B cell (primary cell): ENCODE measurements around the gene CTNNA1. TPM values are rescaled to one million over a fixed set of nuclear protein-coding genes. Genes with fewer than 3 reads are reported as not detected.

ENCODE experiments used
- ATAC-seq: fragments of 200-7000 bp; cut with Tn5 transposase; one replicate; pipeline ENCODE4 v1.10.0; 2021; ENCODE audit warnings: low read depth, mild to moderate bottlenecking, moderate number of reproducible peaks, moderate library complexity
- CTCF ChIA-PET: fragments of 350-600 bp; sonication (Branson Sonifier 250); formaldehyde crosslinking; loops from one replicate; lab custom pipeline; 2021; ENCODE audit warnings: antibody characterized with exemption, inconsistent platforms; lab: Charles Lee
- POLR2A ChIA-PET: fragments of 350-600 bp; sonication (Branson Sonifier 250); formaldehyde crosslinking; loops from one replicate; lab custom pipeline; 2021; ENCODE audit warnings: antibody characterized with exemption; lab: Charles Lee
- DNase-seq: peaks from one replicate; pipeline ENCODE4 v3.0.0; 2013
- H2AFZ ChIP-seq: 2 replicates; pipeline ENCODE4 v1.6.1; 2012; ENCODE audit warnings: mild to moderate bottlenecking, low read depth, low read length; ENCODE audit not compliant: insufficient read depth, poor library complexity, severe bottlenecking
- H3K27ac ChIP-seq, 2 donors: 1 replicate in 1 of 2; 2 replicates in 1 of 2; pipeline ENCODE4 v1.5.1; 2012 to 2013; ENCODE audit warnings: low read length in 2 of 2, mild to moderate bottlenecking in 2 of 2, moderate library complexity in 1 of 2
- H3K27me3 ChIP-seq, 4 experiments: fragments of 200-600 bp in 1 of 4; sonication (generic) in 1 of 4; replicated peaks in 1 of 4; 1 replicate in 2 of 4; 2 replicates in 2 of 4; pipeline versions ENCODE4 v1.6.1 to v1.7.0; 2013 to 2016; ENCODE audit warnings: low read length in 3 of 4, mild to moderate bottlenecking in 2 of 4, mixed read lengths in 1 of 4, moderate library complexity in 1 of 4; ENCODE audit not compliant: insufficient read depth in 4 of 4, control insufficient read depth in 3 of 4; ENCODE audit errors: control extremely low read depth in 1 of 4
- H3K36me3 ChIP-seq, 2 experiments: replicated peaks in 1 of 2; 1 replicate in 1 of 2; 2 replicates in 1 of 2; pipeline versions ENCODE4 v1.6.1 to v1.7.1; 2013; ENCODE audit warnings: low read length in 1 of 2; ENCODE audit not compliant: insufficient read depth in 2 of 2, control insufficient read depth in 1 of 2; ENCODE audit errors: control extremely low read depth in 1 of 2, extremely low read depth in 1 of 2
- H3K4me1 ChIP-seq, 2 donors: fragments of 200-600 bp in 1 of 2; sonication (generic) in 1 of 2; 1 replicate in 1 of 2; 2 replicates in 1 of 2; pipeline versions ENCODE4 v1.5.1 to v1.6.1; 2013 to 2017; ENCODE audit warnings: low read length in 2 of 2; ENCODE audit not compliant: control insufficient read depth in 2 of 2, insufficient read depth in 2 of 2
- H3K4me2 ChIP-seq: replicated peaks from 2 replicates; pipeline ENCODE3; 2012; ENCODE audit warnings: mild to moderate bottlenecking, low read depth, low read length; ENCODE audit not compliant: poor library complexity, severe bottlenecking
- H3K4me3 ChIP-seq, 5 experiments: fragments of 200-600 bp in 1 of 5; sonication (generic) in 1 of 5; 1 replicate in 3 of 5; 2 replicates in 2 of 5; pipeline versions ENCODE4 v1.5.1 to v1.7.0; 2011 to 2016; ENCODE audit warnings: low read length in 4 of 5, mild to moderate bottlenecking in 4 of 5, low read depth in 2 of 5, control low read depth in 1 of 5, moderate library complexity in 1 of 5; ENCODE audit not compliant: insufficient read depth in 1 of 5; ENCODE audit errors: control extremely low read depth in 1 of 5, extremely low read depth in 1 of 5
- H3K79me2 ChIP-seq: fragments of 200-600 bp; sonication (generic); one replicate; pipeline ENCODE4 v1.6.0; 2016; ENCODE audit warnings: low read length; ENCODE audit not compliant: control insufficient read depth, insufficient read depth
- H3K9ac ChIP-seq: fragments of 200-600 bp; sonication (generic); 2 replicates; pipeline ENCODE4 v1.6.1; 2017; ENCODE audit warnings: mild to moderate bottlenecking, low read length, moderate library complexity
- H3K9me3 ChIP-seq, 3 donors: one replicate each; pipeline versions ENCODE4 v1.6.1 to v1.7.1; 2013; ENCODE audit warnings: low read length in 2 of 3; ENCODE audit not compliant: control insufficient read depth in 2 of 3, insufficient read depth in 1 of 3; ENCODE audit errors: control extremely low read depth in 1 of 3
- H4K20me1 ChIP-seq: 2 replicates; pipeline ENCODE4 v1.6.0; 2012; ENCODE audit warnings: mild to moderate bottlenecking, low read length; ENCODE audit not compliant: insufficient read depth, control insufficient read depth, poor library complexity, severe bottlenecking
- H3K27ac Mint-ChIP-seq: one replicate; pipeline ENCODE4 v1.8.0; 2021; ENCODE audit warnings: mixed read lengths
- H3K27me3 Mint-ChIP-seq: one replicate; pipeline ENCODE4 v1.8.0; 2021; ENCODE audit warnings: mixed read lengths
- H3K4me1 Mint-ChIP-seq: one replicate; pipeline ENCODE4 v1.8.0; 2021; ENCODE audit warnings: mixed read lengths
- H3K4me3 Mint-ChIP-seq: one replicate; pipeline ENCODE4 v1.8.0; 2021; ENCODE audit warnings: mixed read lengths
- H3K9me3 Mint-ChIP-seq: one replicate; pipeline ENCODE4 v1.8.0; 2022; ENCODE audit warnings: mixed read lengths; ENCODE audit not compliant: insufficient read depth
- CTCF ChIP-seq: fragments of 200-600 bp; IDR thresholded peaks from one replicate; pipeline ENCODE4 v1.8.0; 2022; ENCODE audit warnings: antibody characterized with exemption, mild to moderate bottlenecking
- EZH2 ChIP-seq: IDR thresholded peaks from 2 replicates; pipeline ENCODE4 v1.6.1; 2012; ENCODE audit warnings: borderline replicate concordance, low read depth, mild to moderate bottlenecking, moderate library complexity, low read length; ENCODE audit not compliant: insufficient read depth, poor library complexity, severe bottlenecking
- WGBS: methylation state at CpG from one replicate; pipeline ENCODE4 v1.1.5; 2013; ENCODE audit warnings: missing lambda C conversion rate; ENCODE audit not compliant: insufficient coverage; 5-methylcytosine and 5-hydroxymethylcytosine counted together
- intact Hi-C: fragments of 100-400 bp; cut with micrococcal nuclease; formaldehyde crosslinking; loops from one replicate; pipeline ENCODE4 v1.10.0; 2022
- polyA plus RNA-seq: library from polyadenylated mRNA; depleted of rRNA; stranded (reverse); fragments of >200 nt; gene quantifications from 2 replicates; pipeline ENCODE4 v1.2.3, GENCODE V29; 2012
- total RNA-seq, 2 donors: library from RNA; stranded (reverse); fragments of 120-200 nt in 1 of 2; gene quantifications; 1 replicate in 1 of 2; 2 replicates in 1 of 2; pipeline versions ENCODE4 v1.2.3 to v1.2.4, GENCODE V29; 2013 to 2022

Gene CTNNA1
- total and polyA plus RNA-seq, 2 donors (not counting 1 experiment from before 2014, with no cell fraction given): 22.7 to 96.0 TPM

DNA sequence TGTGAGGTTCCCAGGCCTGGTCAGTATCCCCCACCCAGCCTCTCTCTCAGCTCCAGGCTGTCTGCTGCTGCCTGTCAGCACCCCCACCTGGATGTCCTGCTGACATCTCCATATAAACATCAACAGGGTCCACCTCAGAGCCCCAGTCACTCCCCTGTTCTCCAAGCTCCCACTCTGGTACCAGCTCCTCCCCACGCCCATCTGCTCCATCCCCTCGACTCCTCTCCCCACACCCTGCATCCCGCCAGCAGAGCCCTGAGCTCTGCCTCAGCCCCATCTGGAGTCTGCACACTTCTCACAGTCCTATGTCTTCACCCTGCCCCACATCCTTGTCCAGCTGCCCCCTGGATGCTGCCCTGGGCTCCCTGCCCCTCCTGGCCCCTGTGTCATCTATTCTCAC lies 189.6 kb downstream of the CTNNA1 start:
- no peak for TF ChIP-seq EZH2
- no peak for TF ChIP-seq CTCF
- H3K9ac ChIP-seq: no peak overlapping the region
- no peaks in the 10 kb centered on the region for H3K4me1 ChIP-seq
- no peaks in the 10 kb centered on the region for H3K27me3 ChIP-seq
- CTCF ChIA-PET: no interaction called here
- H3K4me3 ChIP-seq: no peak overlapping the region
- Mint-ChIP-seq H3K4me3 (no peak overlapping the region), H3K27me3 (no peaks in the 10 kb centered on the region), H3K27ac (no peak overlapping the region), H3K4me1 (no peaks in the 10 kb centered on the region), H3K9me3 (no peaks in the 10 kb centered on the region)
- no peaks in the 10 kb centered on the region for H3K79me2 ChIP-seq
- ATAC-seq: no peak
- no peak overlapping the region for H2AFZ ChIP-seq
- peaks cover 0 to 11% of the 10 kb centered on the region in 2 experiments for H3K36me3 ChIP-seq
- DNase-seq: no peak
- no peak overlapping the region for H3K27ac ChIP-seq
- 100% methylated on average over 3 of the region's 3 CpGs for WGBS
- POLR2A ChIA-PET: no interaction called here
- intact Hi-C loops: no loop called here
- no peaks in the 10 kb centered on the region for H3K9me3 ChIP-seq
- no peaks in the 10 kb centered on the region for H4K20me1 ChIP-seq
- H3K4me2 ChIP-seq: no peak overlapping the region

- CTCF ChIA-PET: no interaction called here
- Histone ChIP-seq H3K9ac (no peak overlapping the region), H3K4me1 (no peaks in the 10 kb centered on the region), H3K79me2 (no peaks in the 10 kb centered on the region), H4K20me1 (no peaks in the 10 kb centered on the region), H3K27me3 (no peaks in the 10 kb centered on the region), H3K4me3 (no peak overlapping the region), H3K9me3 (no peaks in the 10 kb centered on the region), H3K27ac (no peak overlapping the region), H3K4me2 (no peak overlapping the region), H3K36me3 (peaks cover 0 to 11% of the 10 kb centered on the region in 2 experiments), H2AFZ (no peak overlapping the region)
- DNase-seq (no peak), ATAC-seq (no peak)
- no peaks in the 10 kb centered on the region for H3K27me3 Mint-ChIP-seq
- H3K27ac Mint-ChIP-seq: no peak overlapping the region
- H3K4me3 Mint-ChIP-seq: no peak overlapping the region
- intact Hi-C loops: no loop called here
- 91% methylated on average over 6 of the region's 6 CpGs for WGBS
- no peaks in the 10 kb centered on the region for H3K4me1 Mint-ChIP-seq
- POLR2A ChIA-PET: no interaction called here
- TF ChIP-seq CTCF: no peak
- no peak for TF ChIP-seq EZH2
- no peaks in the 10 kb centered on the region for H3K9me3 Mint-ChIP-seq
These were observed 190.5 kb downstream of the CTNNA1 start for GRCh38 chr5:138943599-138944173.
